Psoas muscle (tissue), 8 donors: ENCODE results near the gene CALCOCO2. TPM values are rescaled to one million over a fixed set of nuclear protein-coding genes. Genes with fewer than 3 reads are reported as not detected.
"Not testable (repeated sequence)": the region's sequence is repeated elsewhere in the genome, so short reads cannot be mapped to it uniquely, and the experiment has no call there.

ENCODE experiments used
- ATAC-seq, 4 donors: fragments of 200-7000 bp; cut with Tn5 transposase; one replicate each; pipeline ENCODE4 v1.9.1; 2020; ENCODE audit warnings: moderate library complexity in 3 of 4, mild to moderate bottlenecking in 2 of 4
- DNase-seq, 2 donors: peaks; one replicate each; pipeline ENCODE4 v3.0.0-alpha.2; 2020
- H3K27ac ChIP-seq: fragments of 200-600 bp; one replicate; pipeline ENCODE4 v1.8.0; 2022
- H3K27me3 ChIP-seq, 3 donors: fragments of 200-600 bp in 1 of 3; one replicate each; pipeline versions ENCODE4 v1.6.1 to v1.8.0; 2013 to 2022; ENCODE audit warnings: low read length in 2 of 3, mild to moderate bottlenecking in 2 of 3, moderate library complexity in 1 of 3; ENCODE audit not compliant: insufficient read depth in 3 of 3
- H3K36me3 ChIP-seq, 2 donors: fragments of 200-600 bp in 1 of 2; one replicate each; pipeline versions ENCODE4 v1.6.1 to v1.8.0; 2013 to 2022; ENCODE audit warnings: low read depth in 1 of 2, mild to moderate bottlenecking in 1 of 2, moderate library complexity in 1 of 2; ENCODE audit not compliant: insufficient read depth in 1 of 2
- H3K4me1 ChIP-seq: fragments of 200-600 bp; one replicate; pipeline ENCODE4 v1.8.0; 2022
- H3K4me3 ChIP-seq: fragments of 200-600 bp; one replicate; pipeline ENCODE4 v1.8.0; 2022; ENCODE audit warnings: mild to moderate bottlenecking
- H3K9me3 ChIP-seq: fragments of 200-600 bp; one replicate; pipeline ENCODE4 v1.8.0; 2022
- WGBS, 3 donors: extraction: QIAGEN DNeasy Blood & Tissue Kit; methylation state at CpG; one replicate each; pipeline versions ENCODE4 v1.1.6 to v1.1.7; 2013; 5-methylcytosine and 5-hydroxymethylcytosine counted together
- intact Hi-C, 2 donors: fragments of 100-400 bp; cut with DNase I; formaldehyde crosslinking; loops; one replicate each; pipeline versions ENCODE4 v1.11.0 to v1.14.2; 2022
- polyA plus RNA-seq, 3 donors: library from polyadenylated mRNA; stranded (reverse); fragments of 200-250 nt; gene quantifications; one replicate each; pipeline ENCODE4 v1.2.3, GENCODE V29; 2013
- total RNA-seq, 4 donors: library from RNA; stranded (reverse); fragmentation: NEBNext Ultra II Directional in 2 of 4; extraction: Animal tissue kit (Norgen Biotek cat#: 25700) in 2 of 4; gene quantifications; one replicate each; pipeline versions ENCODE4 v1.2.1 to v1.2.4, GENCODE V29; 2021 to 2023
- TF ChIP-seq, protein P1 (sequence below): fragments of 200-600 bp; IDR thresholded peaks from one replicate; pipeline ENCODE4 v1.8.0; 2022; ENCODE audit warnings: antibody characterized with exemption
- donor health status: healthy with polysubstance abuse.
- donor health status: DM: no; HTN: no; CAD: no; lungs with moderate emphysema.
- donor health status: Bipolar disorder and iron deficiency.
- donor health status: healthy.
- donor health status: DM: yes; HTN: yes; CAD: no.
- donor health status: DM: no; HTN: no; CAD: no.
- donor health status: DM: no; HTN: no; CAD: no.
- donor health status: DM: yes; HTN: yes; CAD: no.

Gene CALCOCO2
- total and polyA plus RNA-seq, 7 donors: 87.2 to 212 (median 172) TPM

DNA sequence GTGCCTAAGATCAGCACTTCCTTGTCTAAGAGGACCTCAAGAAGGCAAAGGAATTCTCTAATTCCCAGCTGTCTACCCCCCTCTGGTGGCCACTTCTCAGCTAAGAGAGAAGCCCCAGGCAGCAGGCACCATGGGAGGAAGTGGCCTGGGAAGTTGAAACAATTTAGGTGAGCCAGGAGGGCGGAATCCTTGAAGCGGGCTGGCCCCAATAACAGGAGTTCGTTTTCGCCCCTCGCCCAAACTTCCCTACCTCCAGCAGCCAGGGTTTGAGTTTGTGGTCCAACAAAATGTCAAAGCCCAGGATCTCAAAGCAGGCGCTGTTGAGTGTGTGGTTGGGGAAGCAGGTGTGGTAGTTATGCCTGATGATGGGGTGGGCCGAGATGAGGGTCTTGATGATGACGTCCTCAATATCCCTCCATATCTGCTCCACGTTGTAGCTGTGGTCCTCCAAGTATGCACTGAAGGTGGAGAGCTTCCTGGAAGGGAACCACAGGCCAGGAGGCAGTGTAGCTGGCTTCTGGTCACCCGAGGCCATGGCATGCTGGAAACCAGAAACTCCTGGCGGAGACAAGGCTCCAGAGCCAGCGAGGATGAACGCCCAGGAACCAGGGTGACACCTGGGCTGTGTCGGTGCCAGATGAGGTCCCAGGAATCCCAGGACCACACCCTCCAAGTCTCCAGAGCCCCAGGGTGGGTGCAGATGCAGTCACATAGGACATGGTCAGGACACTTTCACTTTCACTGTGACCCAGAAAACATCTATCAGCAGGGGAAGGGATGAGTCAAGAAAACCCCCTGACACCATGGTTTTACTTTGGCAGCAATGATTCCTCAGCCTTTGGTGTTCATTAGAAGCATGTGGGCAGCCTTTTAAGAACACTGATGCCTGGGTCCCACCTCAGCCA is 39.5 kb upstream of the CALCOCO2 start:
- Histone ChIP-seq H3K27me3 (peaks cover 0 to 60% (median 4%) of the 10 kb centered on the region in 3 donors), H3K36me3 (no peaks in the 10 kb centered on the region), H3K4me1 (no peaks in the 10 kb centered on the region), H3K27ac (no peak overlapping the region), H3K9me3 (no peaks in the 10 kb centered on the region), H3K4me3 (no peak overlapping the region)
- TF ChIP-seq, protein P1, sequence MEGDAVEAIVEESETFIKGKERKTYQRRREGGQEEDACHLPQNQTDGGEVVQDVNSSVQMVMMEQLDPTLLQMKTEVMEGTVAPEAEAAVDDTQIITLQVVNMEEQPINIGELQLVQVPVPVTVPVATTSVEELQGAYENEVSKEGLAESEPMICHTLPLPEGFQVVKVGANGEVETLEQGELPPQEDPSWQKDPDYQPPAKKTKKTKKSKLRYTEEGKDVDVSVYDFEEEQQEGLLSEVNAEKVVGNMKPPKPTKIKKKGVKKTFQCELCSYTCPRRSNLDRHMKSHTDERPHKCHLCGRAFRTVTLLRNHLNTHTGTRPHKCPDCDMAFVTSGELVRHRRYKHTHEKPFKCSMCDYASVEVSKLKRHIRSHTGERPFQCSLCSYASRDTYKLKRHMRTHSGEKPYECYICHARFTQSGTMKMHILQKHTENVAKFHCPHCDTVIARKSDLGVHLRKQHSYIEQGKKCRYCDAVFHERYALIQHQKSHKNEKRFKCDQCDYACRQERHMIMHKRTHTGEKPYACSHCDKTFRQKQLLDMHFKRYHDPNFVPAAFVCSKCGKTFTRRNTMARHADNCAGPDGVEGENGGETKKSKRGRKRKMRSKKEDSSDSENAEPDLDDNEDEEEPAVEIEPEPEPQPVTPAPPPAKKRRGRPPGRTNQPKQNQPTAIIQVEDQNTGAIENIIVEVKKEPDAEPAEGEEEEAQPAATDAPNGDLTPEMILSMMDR: peak; percentile 64
- 41 to 50% (median 44%) methylated on average over 14 of the region's 14 CpGs for WGBS, 3 donors
- DNase-seq (peak; percentile 43 to 62), ATAC-seq (peak; percentile 51 to 72 (median 66))
- intact Hi-C loops: loop anchor here (5.0 kb wide), 3 partner anchors 64 to 114 kb away; partner anchors contain the start of genes HOXB13 (in 1 of the 2), PRAC1 (in 1 of the 2) and PRAC2 (in 1 of the 2)

GRCh38 chr17:48792033-48792798 is 38.6 kb upstream of the CALCOCO2 start:
- Histone ChIP-seq H3K27ac (no peak overlapping the region), H3K36me3 (no peaks in the 10 kb centered on the region), H3K9me3 (no peaks in the 10 kb centered on the region), H3K4me1 (no peaks in the 10 kb centered on the region), H3K27me3 (peaks cover 0 to 56% (median 4%) of the 10 kb centered on the region in 3 donors), H3K4me3 (no peak overlapping the region)
- intact Hi-C loops: loop anchor here (5.0 kb wide), 3 partner anchors 65 to 115 kb away; partner anchors contain the start of genes HOXB13 (in 1 of the 2), PRAC1 (in 1 of the 2) and PRAC2 (in 1 of the 2)
- WGBS, 3 donors: 37 to 47% (median 44%) methylated on average over 3 of the region's 3 CpGs
- no peak for DNase-seq
- TF ChIP-seq, protein P1: no peak
- no peak for ATAC-seq

GRCh38 chr17:48795444-48796162 is 35.2 kb upstream of the CALCOCO2 start:
- DNase-seq: no peak

GRCh38 chr17:48796163-48796522 is 34.7 kb upstream of the CALCOCO2 start:
- DNase-seq, H3K9me3 ChIP-seq, H3K4me1 ChIP-seq, ATAC-seq, H3K4me3 ChIP-seq, H3K36me3 ChIP-seq, intact Hi-C loops, H3K27ac ChIP-seq: not testable (repeated sequence)
- peaks cover 0 to 32% (median 0%) of the 10 kb centered on the region in 3 donors for H3K27me3 ChIP-seq
- 54 to 67% (median 59%) methylated on average over 6 of the region's 6 CpGs for WGBS, 3 donors

More at GRCh38 chr17:48795444-48796162, 35.2 kb upstream of the CALCOCO2 start:
- Histone ChIP-seq H3K36me3 (no peaks in the 10 kb centered on the region), H3K4me3 (no peak overlapping the region), H3K27me3 (peaks cover 0 to 37% (median 4%) of the 10 kb centered on the region in 3 donors), H3K27ac (no peak overlapping the region), H3K9me3 (no peaks in the 10 kb centered on the region), H3K4me1 (no peaks in the 10 kb centered on the region)
- intact Hi-C loops: loop anchor here in 1 of 2 donors (2.0 kb wide), 1 partner anchor 117 kb away; no protein-coding TSS in a partner anchor
- WGBS, 3 donors: 56 to 60% (median 57%) methylated on average over 10 of the region's 10 CpGs
- TF ChIP-seq, protein P1: no peak
- no peak for ATAC-seq
